K562 treated with DMSO at 1 percent for 4 hours (cell line): ENCODE measurements around the gene GRIN3B. TPM values are rescaled to one million over a fixed set of nuclear protein-coding genes. Genes with fewer than 3 reads are reported as not detected.

Experiments used
- total RNA-seq: library from RNA; unstranded; fragments of 300-600 nt; gene quantifications from 2 replicates; pipeline ENCODE4 v1.2.3, GENCODE V29; 2022; ENCODE audit not compliant: insufficient read depth

GRIN3B gene, protein sequence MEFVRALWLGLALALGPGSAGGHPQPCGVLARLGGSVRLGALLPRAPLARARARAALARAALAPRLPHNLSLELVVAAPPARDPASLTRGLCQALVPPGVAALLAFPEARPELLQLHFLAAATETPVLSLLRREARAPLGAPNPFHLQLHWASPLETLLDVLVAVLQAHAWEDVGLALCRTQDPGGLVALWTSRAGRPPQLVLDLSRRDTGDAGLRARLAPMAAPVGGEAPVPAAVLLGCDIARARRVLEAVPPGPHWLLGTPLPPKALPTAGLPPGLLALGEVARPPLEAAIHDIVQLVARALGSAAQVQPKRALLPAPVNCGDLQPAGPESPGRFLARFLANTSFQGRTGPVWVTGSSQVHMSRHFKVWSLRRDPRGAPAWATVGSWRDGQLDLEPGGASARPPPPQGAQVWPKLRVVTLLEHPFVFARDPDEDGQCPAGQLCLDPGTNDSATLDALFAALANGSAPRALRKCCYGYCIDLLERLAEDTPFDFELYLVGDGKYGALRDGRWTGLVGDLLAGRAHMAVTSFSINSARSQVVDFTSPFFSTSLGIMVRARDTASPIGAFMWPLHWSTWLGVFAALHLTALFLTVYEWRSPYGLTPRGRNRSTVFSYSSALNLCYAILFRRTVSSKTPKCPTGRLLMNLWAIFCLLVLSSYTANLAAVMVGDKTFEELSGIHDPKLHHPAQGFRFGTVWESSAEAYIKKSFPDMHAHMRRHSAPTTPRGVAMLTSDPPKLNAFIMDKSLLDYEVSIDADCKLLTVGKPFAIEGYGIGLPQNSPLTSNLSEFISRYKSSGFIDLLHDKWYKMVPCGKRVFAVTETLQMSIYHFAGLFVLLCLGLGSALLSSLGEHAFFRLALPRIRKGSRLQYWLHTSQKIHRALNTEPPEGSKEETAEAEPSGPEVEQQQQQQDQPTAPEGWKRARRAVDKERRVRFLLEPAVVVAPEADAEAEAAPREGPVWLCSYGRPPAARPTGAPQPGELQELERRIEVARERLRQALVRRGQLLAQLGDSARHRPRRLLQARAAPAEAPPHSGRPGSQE
- total RNA-seq: 0.75 and 0.97 TPM in 2 replicates

DNA sequence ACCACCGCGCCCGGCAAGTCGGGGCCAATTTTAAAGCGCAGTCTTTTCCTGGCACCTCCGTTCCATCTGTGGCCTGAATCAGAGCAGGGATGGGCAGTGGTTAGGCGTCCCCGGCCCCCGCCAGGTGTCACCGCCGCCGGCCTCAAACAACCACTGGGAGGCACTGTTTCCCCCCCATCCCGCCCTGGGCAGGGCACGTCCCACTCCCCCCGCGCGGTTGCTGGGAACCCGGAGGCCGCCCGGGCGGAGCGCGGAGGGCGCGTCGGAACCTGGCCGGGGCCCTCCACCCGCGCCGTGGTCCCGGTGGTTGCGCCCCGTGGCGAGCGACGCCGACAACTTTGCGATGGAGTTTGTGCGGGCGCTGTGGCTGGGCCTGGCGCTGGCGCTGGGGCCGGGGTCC, at the start of gene GRIN3B:
TSS of gene GRIN3B (plus strand) at position 325 of the 400 bp plus-strand sequence. CDS start at position 344, 19 bp downstream.

DNA sequence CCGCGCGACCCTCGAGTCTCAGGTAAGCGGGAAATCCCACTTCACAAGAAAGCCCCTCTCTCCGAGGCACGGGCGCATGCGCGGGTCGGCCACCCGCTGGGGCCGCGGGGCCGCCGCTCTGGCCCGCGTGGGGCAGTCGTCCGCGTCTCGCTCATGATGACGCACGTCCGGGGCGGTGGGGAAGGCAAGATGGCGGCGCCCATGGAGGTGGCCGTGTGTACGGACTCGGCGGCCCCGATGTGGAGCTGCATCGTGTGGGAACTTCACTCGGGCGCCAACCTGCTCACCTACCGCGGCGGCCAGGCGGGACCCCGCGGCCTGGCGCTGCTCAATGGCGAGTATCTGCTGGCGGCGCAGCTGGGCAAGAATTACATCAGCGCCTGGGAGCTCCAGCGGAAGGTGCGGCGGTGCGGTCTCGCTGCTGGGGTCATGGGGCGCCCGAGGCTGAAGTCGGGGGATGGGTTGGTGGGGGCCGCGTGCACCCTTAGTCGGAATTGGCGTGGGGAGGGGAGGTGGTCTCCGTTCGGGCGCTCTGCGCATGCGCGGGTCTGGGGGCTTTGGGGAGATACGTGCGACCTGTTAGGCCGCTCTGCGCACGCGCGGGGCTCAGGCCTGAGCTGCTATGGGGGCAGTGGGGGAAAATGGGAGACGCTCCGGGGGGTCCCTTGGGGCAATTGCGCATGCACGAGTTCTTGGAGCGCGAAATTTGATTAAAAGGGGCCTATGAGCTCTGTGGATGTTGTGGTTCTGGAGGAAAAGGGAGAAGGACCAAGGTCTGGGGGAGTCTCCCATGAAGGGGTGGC, 15.9 kb upstream of the GRIN3B start, which contains the start of gene WDR18:
TSS of gene WDR18 (plus strand) at position 181 of the 803 bp plus-strand sequence. CDS start at position 190, 9 bp downstream.

DNA sequence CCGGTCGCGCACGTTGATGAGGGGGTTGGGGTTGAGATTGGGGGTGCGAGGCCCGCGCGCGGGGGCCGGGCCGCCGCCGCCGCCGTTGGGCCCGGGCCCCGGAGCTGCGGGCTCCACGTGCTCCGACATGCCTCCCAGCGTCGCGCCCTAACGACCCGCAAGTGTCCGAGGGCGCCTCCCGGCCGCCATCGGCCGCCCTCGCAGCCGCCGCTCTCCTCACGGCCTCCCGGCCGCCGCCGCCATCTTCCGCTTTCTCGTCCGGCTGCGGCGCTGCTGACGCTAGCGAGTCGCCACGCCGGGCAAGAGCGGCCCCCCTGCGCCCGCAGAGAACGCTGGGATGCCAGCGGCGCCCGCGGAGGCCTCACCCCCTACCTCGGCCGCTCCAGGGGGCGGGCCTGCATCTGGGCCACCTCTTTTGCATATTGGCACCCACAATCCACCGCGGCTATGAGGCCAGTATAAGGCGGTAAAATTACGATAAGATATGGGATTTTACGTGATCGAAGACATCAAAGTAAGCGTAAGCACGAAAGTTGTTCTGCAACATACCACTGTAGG, 20.7 kb downstream of the GRIN3B start, which contains the start of gene TMEM259:
TSS of gene TMEM259 (minus strand) at position 256 of the 558 bp plus-strand sequence. CDS start at position 129, 127 bp downstream.

DNA sequence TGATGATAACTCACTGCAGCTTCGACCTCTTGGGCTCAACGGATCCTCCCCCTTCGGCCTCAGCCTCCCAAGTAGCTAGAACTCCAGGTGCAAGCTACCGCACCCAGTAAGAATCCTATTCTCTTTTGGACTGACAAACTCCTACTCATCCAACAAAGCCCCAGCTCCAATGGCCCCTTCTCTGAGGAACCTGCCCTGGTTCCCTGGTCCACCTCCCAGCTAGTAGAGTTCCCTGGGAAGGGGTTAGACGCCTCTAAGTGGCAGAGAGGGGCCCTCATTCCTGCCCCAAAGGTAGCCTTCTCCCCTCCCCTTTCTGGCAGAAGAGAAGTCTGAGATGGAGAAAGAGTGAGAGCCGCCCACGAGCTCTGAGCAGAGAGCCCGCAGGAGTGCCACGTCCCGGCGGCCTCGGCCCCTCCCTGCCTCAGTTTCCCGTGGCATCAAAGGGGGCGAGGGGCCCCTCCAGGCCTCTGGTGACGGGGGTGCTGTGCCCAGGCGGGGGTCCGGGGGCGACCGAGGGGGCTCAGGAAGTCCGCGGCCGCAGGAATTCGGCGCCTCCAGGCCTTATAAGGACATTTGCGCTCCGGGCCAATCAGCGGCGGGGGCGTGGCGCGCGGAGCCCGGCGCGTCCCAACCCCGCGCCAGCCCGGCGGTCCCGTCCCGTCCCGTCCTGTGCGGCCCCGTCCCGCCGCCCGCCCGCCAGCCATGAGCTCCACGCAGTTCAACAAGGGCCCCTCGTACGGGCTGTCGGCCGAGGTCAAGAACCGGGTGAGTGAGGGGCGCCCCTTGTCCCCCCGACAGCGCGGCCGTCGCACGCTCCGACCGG, 26.0 kb downstream of the GRIN3B start, which contains the start of gene CNN2:
TSS of gene CNN2 (plus strand) at position 649 of the 823 bp plus-strand sequence. CDS start at position 703, 54 bp downstream.

DNA sequence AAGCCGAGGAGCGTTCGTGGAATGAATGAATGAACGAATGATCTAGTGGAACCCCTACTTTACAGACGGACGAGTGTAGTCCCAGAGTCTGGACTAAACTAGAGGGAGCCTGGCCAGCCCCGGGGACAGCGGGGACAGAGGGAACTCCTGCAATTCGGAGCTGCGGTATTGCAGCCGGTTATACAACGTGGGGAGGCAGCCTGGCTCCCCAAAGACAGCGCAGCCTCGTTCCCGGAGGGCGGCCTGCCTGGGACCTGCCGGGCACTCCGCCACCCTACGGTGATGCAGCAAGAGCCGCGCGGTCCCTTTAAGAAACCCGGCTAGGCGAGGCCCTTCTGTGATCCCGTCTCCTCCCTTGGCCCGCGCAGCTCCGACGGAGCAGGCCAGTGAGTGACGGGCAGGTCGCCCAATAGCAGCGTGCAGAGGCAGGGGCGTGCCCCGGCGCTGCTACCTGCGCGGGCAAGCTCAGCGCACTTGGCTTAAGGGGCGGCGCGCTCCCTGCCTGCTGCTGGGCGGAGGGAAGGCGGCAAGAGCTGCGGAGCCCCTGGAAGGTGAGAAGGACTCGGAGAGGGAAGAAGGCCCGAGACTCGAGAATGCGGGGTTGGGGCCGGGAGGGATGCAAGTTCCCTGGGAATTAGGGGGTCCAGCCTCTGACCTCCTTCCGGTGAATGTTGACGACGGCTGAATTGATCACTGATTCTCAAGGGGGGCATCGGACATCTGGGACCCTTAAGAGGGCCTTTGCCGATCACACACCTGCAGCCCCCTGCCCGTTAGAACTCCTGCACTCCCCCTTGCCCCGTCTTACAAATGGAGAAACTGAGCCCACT, 39.6 kb downstream of the GRIN3B start, which contains the start of gene ABCA7:
TSS of gene ABCA7 (plus strand) at position 462 of the 830 bp plus-strand sequence. CDS start 1,255 bp downstream, outside the sequence.

Other genes starting within 250 kb of the GRIN3B start
- gene MISP, start 249.3 kb upstream of the GRIN3B start, total RNA-seq: not detected in 2 replicates
- gene PTBP1, start 203.0 kb upstream of the GRIN3B start, total RNA-seq: 358 and 442 TPM in 2 replicates
- gene PLPPR3, start 178.5 kb upstream of the GRIN3B start, total RNA-seq: 86.2 and 97.2 TPM in 2 replicates
- gene AZU1, start 172.6 kb upstream of the GRIN3B start, total RNA-seq: 2.0 and 4.1 TPM in 2 replicates
- 4.7 and 5.0 TPM in 2 replicates for gene PRTN3, start 159.4 kb upstream of the GRIN3B start, total RNA-seq
- gene ELANE, start 148.1 kb upstream of the GRIN3B start, total RNA-seq: not detected in 2 replicates
- 44.6 and 62.6 TPM in 2 replicates for gene CFD, start 140.8 kb upstream of the GRIN3B start, total RNA-seq
- 29.7 and 43.4 TPM in 2 replicates for gene MED16, start 107.2 kb upstream of the GRIN3B start, total RNA-seq
- gene RNU6-9, start 106.9 kb upstream of the GRIN3B start, total RNA-seq: not detected in 2 replicates
- gene R3HDM4, start 87.2 kb upstream of the GRIN3B start, total RNA-seq: 152 and 154 TPM in 2 replicates
- 3.7 and 5.8 TPM in 2 replicates for gene KISS1R, start 83.1 kb upstream of the GRIN3B start, total RNA-seq
- gene ARID3A, start 74.4 kb upstream of the GRIN3B start, total RNA-seq: 40.2 and 46.0 TPM in 2 replicates
- gene WDR18, start 16.1 kb upstream of the GRIN3B start, total RNA-seq: 69.4 and 76.6 TPM in 2 replicates
- 198 and 255 TPM in 2 replicates for gene TMEM259, start 20.7 kb downstream of the GRIN3B start, total RNA-seq
- gene RNU6-2, start 21.1 kb downstream of the GRIN3B start, total RNA-seq: not detected in 2 replicates
- gene CNN2, start 26.2 kb downstream of the GRIN3B start, total RNA-seq: 117 and 118 TPM in 2 replicates
- 41.5 and 58.2 TPM in 2 replicates for gene ABCA7, start 39.7 kb downstream of the GRIN3B start, total RNA-seq
- 21.6 and 27.0 TPM in 2 replicates for gene ARHGAP45, start 66.7 kb downstream of the GRIN3B start, total RNA-seq
- 205 and 214 TPM in 2 replicates for gene POLR2E, start 95.0 kb downstream of the GRIN3B start, total RNA-seq
- 870 and 876 TPM in 2 replicates for gene GPX4, start 103.6 kb downstream of the GRIN3B start, total RNA-seq
- gene SBNO2, start 173.8 kb downstream of the GRIN3B start, total RNA-seq: 36.2 and 36.3 TPM in 2 replicates
- gene STK11, start 205.4 kb downstream of the GRIN3B start, total RNA-seq: 105 and 123 TPM in 2 replicates
- gene CBARP, start 237.6 kb downstream of the GRIN3B start, total RNA-seq: 4.8 and 7.1 TPM in 2 replicates
- 424 and 456 TPM in 2 replicates for gene ATP5F1D, start 241.3 kb downstream of the GRIN3B start, total RNA-seq
- 48.5 and 50.6 TPM in 2 replicates for gene MIDN, start 248.2 kb downstream of the GRIN3B start, total RNA-seq